GM21390 (cell line): Measurements from ENCODE around the gene INTS2.
A peak's percentile ranks its signal among the peaks of the same experiment; 100 is the strongest.
"Not testable (repeated sequence)": the region's sequence is repeated elsewhere in the genome, so short reads cannot be mapped to it uniquely, and the experiment has no call there.

Source experiments
- ATAC-seq: cut with Tn5 transposase; IDR thresholded peaks from one replicate; pipeline ENCODE4 v1.9.1; 2021; ENCODE audit not compliant: unreplicated experiment

INTS2 gene

DNA sequence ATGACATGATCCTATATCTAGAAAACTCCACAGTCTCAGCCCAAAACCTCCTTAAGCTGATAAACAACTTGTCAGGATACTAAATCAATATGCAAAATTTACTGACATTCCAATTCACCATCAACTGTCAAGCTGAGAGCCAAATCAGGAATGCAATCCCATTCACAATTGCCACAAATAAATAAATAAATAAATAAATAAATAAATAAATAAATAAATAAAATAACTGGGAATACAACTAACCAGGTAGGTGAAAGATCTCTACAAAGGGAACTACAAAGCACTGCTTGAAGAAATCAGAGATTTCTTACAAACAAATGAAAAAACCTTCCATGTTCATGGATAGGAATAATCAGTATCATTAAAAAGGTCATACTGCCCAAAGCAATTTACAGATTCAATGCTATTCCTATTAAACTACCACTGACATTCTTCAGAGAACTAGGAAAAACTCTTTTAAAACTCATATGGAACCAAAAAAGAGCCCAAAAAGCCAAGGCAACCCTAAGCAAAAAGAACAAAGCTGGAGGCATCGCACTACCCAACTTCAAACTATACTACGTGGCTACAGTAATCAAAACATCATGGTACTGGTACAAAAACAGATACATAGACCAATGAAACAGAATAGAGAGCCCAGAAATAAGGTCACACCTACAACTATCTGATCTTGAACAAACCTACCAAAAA is 102.2 kb downstream of the INTS2 start:
- ATAC-seq, result no peak

DNA sequence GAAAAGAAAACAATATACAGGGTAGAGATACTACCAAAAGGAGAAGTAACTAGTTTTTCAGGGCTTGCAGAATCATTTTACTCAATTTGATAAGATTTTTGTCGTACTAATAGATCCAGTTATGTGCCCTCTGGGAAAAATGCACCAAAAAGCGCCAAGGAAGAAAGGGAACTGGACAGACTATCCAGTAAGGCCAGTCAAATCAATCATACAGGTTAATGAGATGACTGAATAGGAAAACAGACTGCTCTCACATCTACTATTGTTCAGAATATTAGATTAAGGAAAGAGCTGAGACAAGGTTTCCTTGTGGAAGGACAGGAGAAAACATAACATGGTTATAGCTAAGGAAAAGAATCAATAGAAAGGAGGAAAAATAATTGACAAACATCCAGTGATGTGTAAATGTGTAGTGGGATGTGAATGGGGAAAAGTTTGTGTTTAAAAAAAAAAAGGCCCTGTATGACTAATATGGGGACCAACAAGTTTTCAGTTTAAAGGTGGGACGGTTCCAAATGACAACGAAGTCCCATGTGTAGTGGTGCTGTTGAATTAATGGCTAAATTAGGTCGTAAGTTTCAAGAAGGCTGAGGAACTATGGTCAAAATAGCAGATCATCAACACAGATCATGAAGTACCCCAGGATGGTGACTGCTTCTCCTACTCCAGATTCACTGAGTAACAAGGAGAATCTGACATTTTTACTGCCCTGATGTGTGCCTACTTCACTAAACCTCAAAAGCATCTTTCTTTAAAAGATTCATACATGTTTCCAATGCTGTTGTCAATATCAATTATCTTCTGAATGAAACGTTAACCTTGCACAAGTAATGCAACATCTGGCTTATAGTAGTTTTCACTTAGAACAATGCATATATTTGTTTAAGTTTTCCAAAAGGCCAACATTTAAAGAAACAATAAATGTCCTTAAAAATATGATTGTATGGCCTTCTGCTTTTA is 105.2 kb downstream of the INTS2 start:
- peak; percentile 54 for ATAC-seq

GRCh38 chr17:61821655-61822054 is 106.1 kb downstream of the INTS2 start:
- no peak for ATAC-seq

DNA sequence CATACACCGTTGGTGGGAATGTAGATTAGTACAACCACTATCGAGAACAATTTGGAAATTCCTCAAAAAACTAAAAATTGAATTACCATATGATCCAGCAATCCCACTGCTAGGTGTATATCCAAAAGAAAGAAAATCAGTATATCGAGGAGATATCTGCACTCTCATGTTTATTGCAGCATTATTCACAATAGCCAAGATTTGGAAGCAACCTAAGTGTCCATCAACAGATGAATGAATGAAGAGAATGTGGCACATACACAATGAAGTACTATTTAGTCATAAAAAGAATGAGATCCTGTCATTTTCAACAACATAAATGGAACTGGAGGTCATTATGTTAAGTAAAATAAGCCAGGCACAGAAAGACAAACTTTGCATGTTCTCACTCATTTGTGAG is 108.5 kb downstream of the INTS2 start:
- not testable (repeated sequence) for ATAC-seq

- no peak for ATAC-seq
Measured at GRCh38 chr17:61818225-61818624, 109.6 kb downstream of the INTS2 start.

DNA sequence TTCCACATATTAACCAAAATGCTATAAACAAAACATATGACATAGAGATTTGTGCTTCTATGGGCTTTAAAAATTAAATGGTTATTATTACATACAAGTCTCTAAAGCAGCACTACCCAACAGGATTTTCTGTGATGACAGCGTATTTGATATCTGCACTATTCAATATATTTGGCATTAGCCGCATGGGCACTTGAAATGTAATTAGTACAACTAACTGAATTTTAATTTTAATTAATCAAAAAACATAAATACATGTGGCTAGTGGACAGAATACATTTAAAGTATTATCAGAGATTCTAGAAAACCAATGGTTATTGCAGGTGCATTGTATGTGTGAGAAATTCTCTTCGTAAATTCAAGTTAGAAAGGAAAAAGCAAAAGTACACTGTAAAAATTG is 110.3 kb downstream of the INTS2 start:
- ATAC-seq, result no peak

GRCh38 chr17:61816538-61816937 is 111.2 kb downstream of the INTS2 start:
- no peak for ATAC-seq

GRCh38 chr17:61815863-61816503 is 111.8 kb downstream of the INTS2 start:
- no peak for ATAC-seq
